GM12875 (cell line): Measurements from ENCODE around the gene PLAAT5.

Experiments used
- H3K4me3 ChIP-seq: one replicate; pipeline ENCODE4 v1.5.1; 2011; ENCODE audit warnings: low read depth, low read length, control low read depth
- CTCF ChIP-seq: IDR thresholded peaks from 2 replicates; pipeline ENCODE4 v1.5.1; 2011; ENCODE audit warnings: low read depth, mild to moderate bottlenecking, control low read depth, inconsistent platforms, low read length, moderate library complexity, borderline replicate concordance; ENCODE audit not compliant: insufficient read depth

Gene PLAAT5

GRCh38 chr11:63417174-63417852 lies 73.7 kb downstream of the PLAAT5 start:
- TF ChIP-seq CTCF: no peak
- no peak overlapping the region for H3K4me3 ChIP-seq
